OCI-LY1 (cell line): ENCODE measurements around the gene MED7.

Source experiments
- H2AFZ ChIP-seq: fragments of 200-600 bp; sonication (generic), shearing (Covaris generic); 2 replicates; pipeline ENCODE4 v1.6.0; 2014; ENCODE audit warnings: antibody characterized with exemption, mild to moderate bottlenecking, low read length
- H3F3A ChIP-seq: fragments of 200-600 bp; sonication (generic), shearing (Covaris generic); 2 replicates; pipeline ENCODE4 v1.6.0; 2014; ENCODE audit warnings: mild to moderate bottlenecking, antibody characterized with exemption, low read length, moderate library complexity; ENCODE audit not compliant: insufficient read depth
- H3K27ac ChIP-seq: fragments of 200-600 bp; sonication (generic); 2 replicates; pipeline ENCODE4 v1.5.1; 2014; ENCODE audit warnings: low read length, mixed run types, mild to moderate bottlenecking, low read depth; ENCODE audit not compliant: poor library complexity, severe bottlenecking
- H3K27me3 ChIP-seq: fragments of 200-600 bp; sonication (generic); 2 replicates; pipeline ENCODE4 v1.6.0; 2014; ENCODE audit warnings: antibody characterized with exemption, mild to moderate bottlenecking, low read length, moderate library complexity; ENCODE audit not compliant: insufficient read depth
- H3K36me3 ChIP-seq: fragments of 200-600 bp; sonication (generic); 2 replicates; pipeline ENCODE4 v1.6.1; 2014; ENCODE audit warnings: mild to moderate bottlenecking, antibody characterized with exemption, low read length, moderate library complexity, mixed read lengths; ENCODE audit not compliant: insufficient read depth
- H3K4me1 ChIP-seq: fragments of 200-600 bp; sonication (generic); 2 replicates; pipeline ENCODE4 v1.5.1; 2014; ENCODE audit warnings: mild to moderate bottlenecking, low read length, moderate library complexity; ENCODE audit not compliant: insufficient read depth, severe bottlenecking
- H3K4me2 ChIP-seq: fragments of 200-600 bp; sonication (generic), shearing (Covaris generic); 2 replicates; pipeline ENCODE4 v1.6.1; 2014; ENCODE audit warnings: low read length
- H3K4me3 ChIP-seq: fragments of 200-600 bp; sonication (generic); 2 replicates; pipeline ENCODE4 v1.5.1; 2014; ENCODE audit warnings: low read length, low read depth, mild to moderate bottlenecking, mixed read lengths; ENCODE audit not compliant: poor library complexity, severe bottlenecking
- H3K79me2 ChIP-seq: fragments of 200-600 bp; shearing (Covaris generic); 2 replicates; pipeline ENCODE4 v1.6.1; 2016; ENCODE audit warnings: mixed run types, low read length, mixed read lengths; ENCODE audit not compliant: insufficient read depth
- H3K9ac ChIP-seq: fragments of 200-600 bp; sonication (generic), shearing (Covaris generic); 2 replicates; pipeline ENCODE4 v1.6.1; 2014; ENCODE audit warnings: mild to moderate bottlenecking, low read length, mixed read lengths
- H3K9me2 ChIP-seq: fragments of 200-600 bp; sonication (generic), shearing (Covaris generic); 2 replicates; pipeline ENCODE4 v1.6.1; 2014; ENCODE audit warnings: low read depth, mild to moderate bottlenecking, low read length, mixed read lengths
- H3K9me3 ChIP-seq: fragments of 200-600 bp; shearing (Covaris generic); 2 replicates; pipeline ENCODE4 v1.6.1; 2014; ENCODE audit warnings: low read length, mixed read lengths
- H4K20me1 ChIP-seq: fragments of 200-600 bp; sonication (generic), shearing (Covaris generic); 2 replicates; pipeline ENCODE4 v1.6.0; 2016; ENCODE audit warnings: mild to moderate bottlenecking, low read length; ENCODE audit not compliant: insufficient read depth
- CTCF ChIP-seq: fragments of 200-600 bp; sonication (generic), shearing (Covaris generic); IDR thresholded peaks from 2 replicates; pipeline ENCODE4 v1.5.1; 2017; ENCODE audit warnings: mild to moderate bottlenecking, antibody characterized with exemption, low read length, moderate library complexity, mixed read lengths
- EZH2 ChIP-seq: fragments of 200-600 bp; sonication (generic), shearing (Covaris generic); IDR thresholded peaks from 2 replicates; pipeline ENCODE4 v1.8.0; 2017; ENCODE audit warnings: borderline replicate concordance, mixed run types, mild to moderate bottlenecking, antibody characterized with exemption, low read length, moderate library complexity, mixed read lengths

Gene MED7

GRCh38 chr5:157164521-157164920, 21.9 kb upstream of the MED7 start:
- peaks cover 12% of the 10 kb centered on the region for H3K4me1 ChIP-seq
- no peaks in the 10 kb centered on the region for H3K9me2 ChIP-seq
- H3K9ac ChIP-seq = no peak overlapping the region
- H3K4me3 ChIP-seq = no peak overlapping the region
- H3K9me3 ChIP-seq = no peaks in the 10 kb centered on the region
- no peak overlapping the region for H3K27ac ChIP-seq
- no peak overlapping the region for H3K4me2 ChIP-seq
- no peaks in the 10 kb centered on the region for H3K27me3 ChIP-seq
- H3K79me2 ChIP-seq = no peaks in the 10 kb centered on the region
- no peak overlapping the region for H2AFZ ChIP-seq
- H4K20me1 ChIP-seq = no peaks in the 10 kb centered on the region
- H3K36me3 ChIP-seq = no peaks in the 10 kb centered on the region
- no peaks in the 10 kb centered on the region for H3F3A ChIP-seq
- TF ChIP-seq CTCF = no peak
- no peak for TF ChIP-seq EZH2

- Histone ChIP-seq H3K36me3 (no peaks in the 10 kb centered on the region), H4K20me1 (no peaks in the 10 kb centered on the region), H3K9me2 (no peaks in the 10 kb centered on the region), H3K27ac (no peak overlapping the region), H3K9me3 (no peaks in the 10 kb centered on the region), H2AFZ (no peak overlapping the region), H3F3A (no peaks in the 10 kb centered on the region), H3K27me3 (no peaks in the 10 kb centered on the region), H3K4me3 (no peak overlapping the region), H3K9ac (no peak overlapping the region), H3K4me1 (peaks cover 12% of the 10 kb centered on the region), H3K4me2 (no peak overlapping the region), H3K79me2 (no peaks in the 10 kb centered on the region)
- TF ChIP-seq EZH2 (no peak), CTCF (no peak)
Measured at GRCh38 chr5:157162919-157163510, 20.4 kb upstream of the MED7 start.

GRCh38 chr5:157161996-157162395, 19.3 kb upstream of the MED7 start:
- Histone ChIP-seq H2AFZ (no peak overlapping the region), H3K4me1 (peaks cover 2% of the 10 kb centered on the region), H3F3A (no peaks in the 10 kb centered on the region), H3K9me2 (no peaks in the 10 kb centered on the region), H3K4me2 (no peak overlapping the region), H3K27me3 (no peaks in the 10 kb centered on the region), H4K20me1 (no peaks in the 10 kb centered on the region), H3K79me2 (no peaks in the 10 kb centered on the region), H3K4me3 (no peak overlapping the region), H3K27ac (no peak overlapping the region), H3K36me3 (no peaks in the 10 kb centered on the region), H3K9ac (no peak overlapping the region), H3K9me3 (no peaks in the 10 kb centered on the region)
- no peak for TF ChIP-seq CTCF
- TF ChIP-seq EZH2 = no peak
